Measurements from ENCODE around the gene FOXN3.

- TF ChIP-seq CTCF (IDR thresholded peaks at IDR 0.05) (no peak), EP300 (IDR thresholded peaks at IDR 0.05; ENCODE audit: low read depth) (no peak)
These were observed 11.6 kb upstream of the FOXN3 start for GRCh38 chr14:89428546-89429198.

Data from transverse colon (tissue), 3 donors.